GM12801 (cell line): ENCODE data around the gene CABCOCO1.

Experiments
- TF ChIP-seq, protein P1 (sequence below): IDR thresholded peaks from one replicate; pipeline ENCODE4 v1.5.1; 2011; ENCODE audit warnings: control low read depth; ENCODE audit not compliant: insufficient read length; ENCODE audit errors: extremely low read depth

CABCOCO1 gene

GRCh38 chr10:61812052-61812721, 149.5 kb downstream of the CABCOCO1 start:
- TF ChIP-seq, protein P1, sequence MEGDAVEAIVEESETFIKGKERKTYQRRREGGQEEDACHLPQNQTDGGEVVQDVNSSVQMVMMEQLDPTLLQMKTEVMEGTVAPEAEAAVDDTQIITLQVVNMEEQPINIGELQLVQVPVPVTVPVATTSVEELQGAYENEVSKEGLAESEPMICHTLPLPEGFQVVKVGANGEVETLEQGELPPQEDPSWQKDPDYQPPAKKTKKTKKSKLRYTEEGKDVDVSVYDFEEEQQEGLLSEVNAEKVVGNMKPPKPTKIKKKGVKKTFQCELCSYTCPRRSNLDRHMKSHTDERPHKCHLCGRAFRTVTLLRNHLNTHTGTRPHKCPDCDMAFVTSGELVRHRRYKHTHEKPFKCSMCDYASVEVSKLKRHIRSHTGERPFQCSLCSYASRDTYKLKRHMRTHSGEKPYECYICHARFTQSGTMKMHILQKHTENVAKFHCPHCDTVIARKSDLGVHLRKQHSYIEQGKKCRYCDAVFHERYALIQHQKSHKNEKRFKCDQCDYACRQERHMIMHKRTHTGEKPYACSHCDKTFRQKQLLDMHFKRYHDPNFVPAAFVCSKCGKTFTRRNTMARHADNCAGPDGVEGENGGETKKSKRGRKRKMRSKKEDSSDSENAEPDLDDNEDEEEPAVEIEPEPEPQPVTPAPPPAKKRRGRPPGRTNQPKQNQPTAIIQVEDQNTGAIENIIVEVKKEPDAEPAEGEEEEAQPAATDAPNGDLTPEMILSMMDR = no peak

GRCh38 chr10:61812920-61813319, 150.2 kb downstream of the CABCOCO1 start:
- TF ChIP-seq, protein P1 = no peak

DNA sequence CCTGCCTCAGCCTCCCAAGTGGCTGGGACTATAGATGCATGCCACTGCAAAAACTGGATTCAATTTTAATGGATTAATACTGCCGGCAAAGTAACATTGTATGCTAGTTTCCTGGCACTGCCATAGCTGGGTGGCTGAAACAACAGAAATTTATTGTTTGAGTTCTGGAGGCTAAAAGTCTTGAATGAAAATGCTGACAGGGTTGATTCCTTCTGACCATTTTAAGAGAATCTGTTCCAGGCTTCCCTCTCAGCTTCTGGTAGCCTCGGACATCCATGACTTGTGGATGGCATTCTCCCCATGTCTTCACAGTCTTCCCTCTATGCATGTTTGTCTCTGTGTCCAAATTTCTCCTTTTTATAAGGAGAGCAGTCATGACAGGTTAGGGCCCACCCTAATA, 151.4 kb downstream of the CABCOCO1 start:
- TF ChIP-seq, protein P1 = no peak

GRCh38 chr10:61815496-61815895, 152.8 kb downstream of the CABCOCO1 start:
- TF ChIP-seq, protein P1 = no peak
